HepG2 (cell line): ENCODE measurements around the gene NDC80. TPM values are rescaled to one million over a fixed set of nuclear protein-coding genes. Genes with fewer than 3 reads are reported as not detected.

Experiments used
- AKNA ChIP-seq: sonication (generic); formaldehyde crosslinking; IDR thresholded peaks from 2 replicates; pipeline ENCODE4 v1.4.0; 2020; ENCODE audit warnings: missing genetic modification reagents, borderline replicate concordance
- ARID5B ChIP-seq: IDR thresholded peaks from 2 replicates; pipeline ENCODE4 v1.4.0; 2020; ENCODE audit warnings: mild to moderate bottlenecking, missing genetic modification reagents
- DDIT3 ChIP-seq: sonication (generic); formaldehyde crosslinking; IDR thresholded peaks from 2 replicates; pipeline ENCODE4 v1.4.0; 2020; ENCODE audit warnings: mild to moderate bottlenecking, missing genetic modification reagents
- GATA4 ChIP-seq: sonication (generic); IDR thresholded peaks from 2 replicates; pipeline ENCODE4 v1.6.1; 2016; ENCODE audit warnings: antibody characterized with exemption, low read depth, borderline replicate concordance
- HMGA1 ChIP-seq: sonication (generic); formaldehyde crosslinking; conservative IDR thresholded peaks from 2 replicates; pipeline ENCODE4 v1.4.0; 2020; ENCODE audit warnings: missing genetic modification reagents
- HNF1B ChIP-seq: sonication (generic); formaldehyde crosslinking; IDR thresholded peaks from 2 replicates; pipeline ENCODE4 v1.5.1; 2020; ENCODE audit warnings: mild to moderate bottlenecking, moderate library complexity, missing genetic modification reagents
- HNRNPL ChIP-seq: fragments of 200-400 bp; formaldehyde crosslinking; IDR thresholded peaks from 2 replicates; pipeline ENCODE4 v1.6.1; 2017; ENCODE audit warnings: mild to moderate bottlenecking, low read depth, low read length
- JUNB ChIP-seq: sonication (generic); formaldehyde crosslinking; IDR thresholded peaks from 2 replicates; pipeline ENCODE4 v1.8.0; 2022; ENCODE audit warnings: missing genetic modification reagents, mild to moderate bottlenecking, borderline replicate concordance
- NFYB ChIP-seq: sonication (generic); formaldehyde crosslinking; IDR thresholded peaks from 2 replicates; pipeline ENCODE4 v1.4.0; 2020; ENCODE audit warnings: missing genetic modification reagents
- SP4 ChIP-seq: sonication (generic); formaldehyde crosslinking; IDR thresholded peaks from 2 replicates; pipeline ENCODE4 v1.8.1; 2023; ENCODE audit warnings: mild to moderate bottlenecking, missing genetic modification reagents
- TMF1 ChIP-seq: sonication (generic); formaldehyde crosslinking; IDR thresholded peaks from 2 replicates; pipeline ENCODE4 v1.8.1; 2022; ENCODE audit warnings: low read depth, missing genetic modification reagents
- ZBTB38 ChIP-seq: sonication (generic); formaldehyde crosslinking; IDR thresholded peaks from 2 replicates; pipeline ENCODE4 v1.5.1; 2020; ENCODE audit warnings: mild to moderate bottlenecking, missing genetic modification reagents
- polyA plus RNA-seq, 8 experiments: library from polyadenylated mRNA; depleted of rRNA in 3 of 8; stranded (reverse) in 7 of 8; unstranded in 1 of 8; fragments of >200 nt; fragmentation: Illumina TruSeq in 4 of 8; extraction: Trizol in 4 of 8; gene quantifications; 2 replicates each; pipeline versions ENCODE4 v1.2.1 to v1.2.3, GENCODE V29; 2011 to 2016; ENCODE audit warnings: low read depth in 4 of 8, missing spikeins in 1 of 8, mixed read lengths in 1 of 8; ENCODE audit not compliant: insufficient read depth in 1 of 8
- total RNA-seq, 5 experiments: library from RNA; depleted of rRNA; stranded (reverse); fragments of >200 nt; fragmentation: Illumina TruSeq; extraction: Trizol; gene quantifications; 2 replicates each; pipeline ENCODE4 v1.2.3, GENCODE V29; 2016; ENCODE audit warnings: low read depth in 1 of 5
- TF ChIP-seq, protein P1 (sequence below): sonication (generic); formaldehyde crosslinking; IDR thresholded peaks from 2 replicates; pipeline ENCODE4 v1.9.0; 2021; ENCODE audit warnings: missing genetic modification reagents, mild to moderate bottlenecking, borderline replicate concordance
- TF ChIP-seq, protein P2 (sequence below): sonication (generic); formaldehyde crosslinking; IDR thresholded peaks from 2 replicates; pipeline ENCODE4 v1.4.0; 2020; ENCODE audit warnings: missing genetic modification reagents

The NDC80 gene
- total and polyA plus RNA-seq, 2 of the 13 experiments (the other 11 are each of a cell fraction or from before 2014, with no cell fraction given) = 9.6 to 33.0 TPM

DNA sequence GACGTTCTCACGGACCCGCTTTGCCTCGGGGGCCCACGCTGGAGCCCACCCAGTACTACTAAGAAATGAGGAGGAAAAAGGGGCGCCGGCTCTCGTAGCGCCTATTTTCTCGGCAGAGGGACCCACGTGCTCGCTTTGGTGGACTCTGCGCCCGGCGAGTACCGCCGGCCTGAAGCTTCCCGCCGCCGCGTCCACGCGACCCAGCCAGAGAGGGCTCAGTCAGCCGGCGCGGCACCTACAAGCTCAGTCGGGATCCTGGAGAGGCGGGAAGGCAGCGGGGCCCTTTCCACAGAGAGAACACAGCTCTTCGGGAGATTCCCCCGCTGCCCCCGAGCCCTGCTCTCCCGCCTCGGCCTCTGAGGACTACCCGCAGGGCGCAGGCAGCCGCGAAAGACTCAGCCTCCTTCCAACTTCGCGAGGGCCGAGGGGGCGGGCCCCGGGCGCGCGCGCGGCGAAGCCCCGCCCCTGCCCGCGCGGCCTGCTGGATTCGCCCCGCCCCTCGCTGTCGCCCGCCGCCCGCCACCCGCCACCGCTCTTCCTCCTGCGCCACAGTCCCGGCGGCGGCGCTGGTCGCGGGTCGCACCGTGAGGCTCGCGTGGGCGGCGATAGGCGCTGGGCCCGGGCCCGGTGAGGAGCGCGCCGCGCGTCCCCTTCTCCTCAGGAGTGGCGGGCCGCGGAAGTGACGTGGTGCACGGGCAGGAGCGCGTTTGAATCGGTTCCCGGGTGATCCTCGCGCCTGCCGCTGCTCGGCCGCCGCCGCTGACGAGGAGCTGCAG lies 84.0 kb downstream of the NDC80 start, which contains the start of gene SMCHD1 (continued):
- TF ChIP-seq, protein P1, sequence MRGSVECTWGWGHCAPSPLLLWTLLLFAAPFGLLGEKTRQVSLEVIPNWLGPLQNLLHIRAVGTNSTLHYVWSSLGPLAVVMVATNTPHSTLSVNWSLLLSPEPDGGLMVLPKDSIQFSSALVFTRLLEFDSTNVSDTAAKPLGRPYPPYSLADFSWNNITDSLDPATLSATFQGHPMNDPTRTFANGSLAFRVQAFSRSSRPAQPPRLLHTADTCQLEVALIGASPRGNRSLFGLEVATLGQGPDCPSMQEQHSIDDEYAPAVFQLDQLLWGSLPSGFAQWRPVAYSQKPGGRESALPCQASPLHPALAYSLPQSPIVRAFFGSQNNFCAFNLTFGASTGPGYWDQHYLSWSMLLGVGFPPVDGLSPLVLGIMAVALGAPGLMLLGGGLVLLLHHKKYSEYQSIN (CRISPR knock-in tag) = no peak
- peak; percentile 76; the same call in 1 of the 2 replicates for TF ChIP-seq HNRNPL
- TF ChIP-seq JUNB = no peak
- no peak for TF ChIP-seq DDIT3 (CRISPR knock-in tag)
- 0 out of 2 replicates have a peak, but pooled peaks have one; percentile 55 for TF ChIP-seq TMF1 (CRISPR knock-in tag)
- TF ChIP-seq ARID5B (CRISPR knock-in tag) = peak; percentile 37; the same call in 1 of the 2 replicates
- no peak for TF ChIP-seq ZBTB38 (CRISPR knock-in tag)
- TF ChIP-seq, protein P2, sequence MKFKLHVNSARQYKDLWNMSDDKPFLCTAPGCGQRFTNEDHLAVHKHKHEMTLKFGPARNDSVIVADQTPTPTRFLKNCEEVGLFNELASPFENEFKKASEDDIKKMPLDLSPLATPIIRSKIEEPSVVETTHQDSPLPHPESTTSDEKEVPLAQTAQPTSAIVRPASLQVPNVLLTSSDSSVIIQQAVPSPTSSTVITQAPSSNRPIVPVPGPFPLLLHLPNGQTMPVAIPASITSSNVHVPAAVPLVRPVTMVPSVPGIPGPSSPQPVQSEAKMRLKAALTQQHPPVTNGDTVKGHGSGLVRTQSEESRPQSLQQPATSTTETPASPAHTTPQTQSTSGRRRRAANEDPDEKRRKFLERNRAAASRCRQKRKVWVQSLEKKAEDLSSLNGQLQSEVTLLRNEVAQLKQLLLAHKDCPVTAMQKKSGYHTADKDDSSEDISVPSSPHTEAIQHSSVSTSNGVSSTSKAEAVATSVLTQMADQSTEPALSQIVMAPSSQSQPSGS (CRISPR knock-in tag) = peak; percentile 36
- no peak for TF ChIP-seq HMGA1 (CRISPR knock-in tag)
- TF ChIP-seq NFYB (CRISPR knock-in tag) = no peak
- TF ChIP-seq HNF1B (CRISPR knock-in tag) = peak; percentile 83
- no peak for TF ChIP-seq AKNA (CRISPR knock-in tag)
- TF ChIP-seq GATA4 = peak; percentile 60; the same call in 1 of the 2 replicates
- peak; percentile 70; the same call in 1 of the 2 replicates for TF ChIP-seq SP4 (CRISPR knock-in tag)
